Measurements from ENCODE around the gene FBN2. TPM values are rescaled to one million over a fixed set of nuclear protein-coding genes. Genes with fewer than 3 reads are reported as not detected.

FBN2 gene
- total RNA-seq, 1 experiment from 2014 or later, result 0.08 TPM

DNA sequence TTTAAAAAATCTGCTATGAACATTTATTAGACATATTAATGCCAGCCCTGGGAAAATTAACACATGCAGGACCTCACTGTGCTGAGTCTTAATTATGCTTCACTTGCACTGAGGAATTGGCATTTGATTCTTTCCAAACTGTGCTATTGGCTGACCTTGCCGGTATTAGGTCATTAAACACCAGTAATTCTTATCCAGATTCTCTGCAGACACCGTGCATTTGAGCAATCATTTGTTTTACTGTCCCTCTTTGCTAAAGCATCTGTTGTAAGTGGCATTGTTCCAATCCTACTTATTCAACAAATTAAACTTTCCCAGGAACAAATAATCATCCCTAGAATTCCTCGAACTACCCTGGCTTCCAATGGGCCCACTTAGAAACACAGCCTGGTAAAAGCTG is 309.5 kb downstream of the FBN2 start:
- TF ChIP-seq, protein P1, sequence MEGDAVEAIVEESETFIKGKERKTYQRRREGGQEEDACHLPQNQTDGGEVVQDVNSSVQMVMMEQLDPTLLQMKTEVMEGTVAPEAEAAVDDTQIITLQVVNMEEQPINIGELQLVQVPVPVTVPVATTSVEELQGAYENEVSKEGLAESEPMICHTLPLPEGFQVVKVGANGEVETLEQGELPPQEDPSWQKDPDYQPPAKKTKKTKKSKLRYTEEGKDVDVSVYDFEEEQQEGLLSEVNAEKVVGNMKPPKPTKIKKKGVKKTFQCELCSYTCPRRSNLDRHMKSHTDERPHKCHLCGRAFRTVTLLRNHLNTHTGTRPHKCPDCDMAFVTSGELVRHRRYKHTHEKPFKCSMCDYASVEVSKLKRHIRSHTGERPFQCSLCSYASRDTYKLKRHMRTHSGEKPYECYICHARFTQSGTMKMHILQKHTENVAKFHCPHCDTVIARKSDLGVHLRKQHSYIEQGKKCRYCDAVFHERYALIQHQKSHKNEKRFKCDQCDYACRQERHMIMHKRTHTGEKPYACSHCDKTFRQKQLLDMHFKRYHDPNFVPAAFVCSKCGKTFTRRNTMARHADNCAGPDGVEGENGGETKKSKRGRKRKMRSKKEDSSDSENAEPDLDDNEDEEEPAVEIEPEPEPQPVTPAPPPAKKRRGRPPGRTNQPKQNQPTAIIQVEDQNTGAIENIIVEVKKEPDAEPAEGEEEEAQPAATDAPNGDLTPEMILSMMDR (IDR thresholded peaks at IDR 0.05), result no peak
- TF ChIP-seq SIN3A (IDR thresholded peaks at IDR 0.05; ENCODE audit: borderline replicate concordance, insufficient read depth, low read depth, low read length) (no peak), TCF7L2 (IDR thresholded peaks at IDR 0.05; ENCODE audit: low read depth, low read length) (no peak), POLR2AphosphoS5 (IDR thresholded peaks at IDR 0.05; ENCODE audit: low read depth, low read length) (no peak)
- TF ChIP-seq, protein P2, sequence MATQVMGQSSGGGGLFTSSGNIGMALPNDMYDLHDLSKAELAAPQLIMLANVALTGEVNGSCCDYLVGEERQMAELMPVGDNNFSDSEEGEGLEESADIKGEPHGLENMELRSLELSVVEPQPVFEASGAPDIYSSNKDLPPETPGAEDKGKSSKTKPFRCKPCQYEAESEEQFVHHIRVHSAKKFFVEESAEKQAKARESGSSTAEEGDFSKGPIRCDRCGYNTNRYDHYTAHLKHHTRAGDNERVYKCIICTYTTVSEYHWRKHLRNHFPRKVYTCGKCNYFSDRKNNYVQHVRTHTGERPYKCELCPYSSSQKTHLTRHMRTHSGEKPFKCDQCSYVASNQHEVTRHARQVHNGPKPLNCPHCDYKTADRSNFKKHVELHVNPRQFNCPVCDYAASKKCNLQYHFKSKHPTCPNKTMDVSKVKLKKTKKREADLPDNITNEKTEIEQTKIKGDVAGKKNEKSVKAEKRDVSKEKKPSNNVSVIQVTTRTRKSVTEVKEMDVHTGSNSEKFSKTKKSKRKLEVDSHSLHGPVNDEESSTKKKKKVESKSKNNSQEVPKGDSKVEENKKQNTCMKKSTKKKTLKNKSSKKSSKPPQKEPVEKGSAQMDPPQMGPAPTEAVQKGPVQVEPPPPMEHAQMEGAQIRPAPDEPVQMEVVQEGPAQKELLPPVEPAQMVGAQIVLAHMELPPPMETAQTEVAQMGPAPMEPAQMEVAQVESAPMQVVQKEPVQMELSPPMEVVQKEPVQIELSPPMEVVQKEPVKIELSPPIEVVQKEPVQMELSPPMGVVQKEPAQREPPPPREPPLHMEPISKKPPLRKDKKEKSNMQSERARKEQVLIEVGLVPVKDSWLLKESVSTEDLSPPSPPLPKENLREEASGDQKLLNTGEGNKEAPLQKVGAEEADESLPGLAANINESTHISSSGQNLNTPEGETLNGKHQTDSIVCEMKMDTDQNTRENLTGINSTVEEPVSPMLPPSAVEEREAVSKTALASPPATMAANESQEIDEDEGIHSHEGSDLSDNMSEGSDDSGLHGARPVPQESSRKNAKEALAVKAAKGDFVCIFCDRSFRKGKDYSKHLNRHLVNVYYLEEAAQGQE (IDR thresholded peaks at IDR 0.05; ENCODE audit: insufficient read depth in 1 of 2, low read depth in 2 of 2, low read length in 1 of 2), result no peak
- Histone ChIP-seq H3K4me3 (ENCODE audit: low read depth in 2 of 2, low read length in 2 of 2) (no peak overlapping the region), H3K36me3 (ENCODE audit: control insufficient read depth, insufficient read depth, low read length) (no peaks in the 10 kb centered on the region), H3K9me3 (ENCODE audit: control insufficient read depth, insufficient read depth, low read depth, low read length) (no peaks in the 10 kb centered on the region), H3K27me3 (ENCODE audit: control insufficient read depth, insufficient read depth, low read length) (no peaks in the 10 kb centered on the region), H3K4me1 (ENCODE audit: control insufficient read depth, insufficient read depth, low read length) (no peaks in the 10 kb centered on the region), H3K27ac (ENCODE audit: low read length) (no peak overlapping the region)
- intact Hi-C loops (cut with micrococcal nuclease; ENCODE audit: unreplicated experiment) (no loop called here), in situ Hi-C loops (cut with HindIII; ENCODE audit: low pct_unique_long_range_greater_than_20kb, low sequenced_read_pairs) (no loop called here)
- ATAC-seq (no peak), DNase-seq (ENCODE audit: low read depth, low spot score) (no peak)
- ChIA-PET POLR2A (no interaction called here), CTCF (no interaction called here)
- BruUV-seq (replicated peaks), result no TSS peak

DNA sequence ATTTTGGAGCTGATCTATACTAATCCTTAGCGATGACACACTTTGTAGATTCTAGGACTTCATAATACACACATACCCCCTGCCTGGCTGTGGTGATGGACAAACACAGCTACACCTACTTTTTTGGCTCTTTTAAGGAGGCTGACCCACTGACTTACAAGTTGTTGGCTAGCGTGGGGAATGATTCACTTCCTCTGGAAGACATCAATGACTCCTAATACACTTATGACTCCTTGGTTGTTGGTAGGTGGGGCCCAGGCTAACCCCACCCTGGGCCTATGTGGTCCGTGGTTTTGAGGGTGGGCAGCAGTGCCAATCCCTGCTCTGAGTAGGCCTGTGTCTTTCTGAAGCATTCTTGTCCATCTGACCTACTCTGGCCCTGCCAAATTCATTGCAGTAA is 310.0 kb downstream of the FBN2 start:
- ChIA-PET POLR2A (no interaction called here), CTCF (no interaction called here)
- DNase-seq (ENCODE audit: low read depth, low spot score), result no peak
- H3K4me3 ChIP-seq (ENCODE audit: low read depth in 2 of 2, low read length in 2 of 2), result no peak overlapping the region
- BruUV-seq (replicated peaks), result no TSS peak
- TF ChIP-seq TCF7L2 (IDR thresholded peaks at IDR 0.05; ENCODE audit: low read depth, low read length) (no peak), SIN3A (IDR thresholded peaks at IDR 0.05; ENCODE audit: borderline replicate concordance, insufficient read depth, low read depth, low read length) (no peak), POLR2AphosphoS5 (IDR thresholded peaks at IDR 0.05; ENCODE audit: low read depth, low read length) (no peak)
- TF ChIP-seq, protein P2 (IDR thresholded peaks at IDR 0.05; ENCODE audit: insufficient read depth in 1 of 2, low read depth in 2 of 2, low read length in 1 of 2), result no peak
- TF ChIP-seq, protein P1 (IDR thresholded peaks at IDR 0.05), result no peak
- H3K27me3 ChIP-seq (ENCODE audit: control insufficient read depth, insufficient read depth, low read length), result no peaks in the 10 kb centered on the region
- intact Hi-C loops (cut with micrococcal nuclease; ENCODE audit: unreplicated experiment) (no loop called here), in situ Hi-C loops (cut with HindIII; ENCODE audit: low pct_unique_long_range_greater_than_20kb, low sequenced_read_pairs) (no loop called here)
- H3K9me3 ChIP-seq (ENCODE audit: control insufficient read depth, insufficient read depth, low read depth, low read length), result no peaks in the 10 kb centered on the region
- H3K36me3 ChIP-seq (ENCODE audit: control insufficient read depth, insufficient read depth, low read length), result no peaks in the 10 kb centered on the region
- no peak overlapping the region for H3K27ac ChIP-seq (ENCODE audit: low read length)
- H3K4me1 ChIP-seq (ENCODE audit: control insufficient read depth, insufficient read depth, low read length), result no peaks in the 10 kb centered on the region
- ATAC-seq, result no peak
